ENCODE results near the gene CDH10.

- TF ChIP-seq CTCF (conservative IDR thresholded peaks at IDR 0.05; ENCODE audit: low read length) (no peak), EZH2phosphoT487 (IDR thresholded peaks at IDR 0.05; ENCODE audit: borderline replicate concordance, low read depth, low read length) (no peak)
Measured at GRCh38 chr5:24629798-24630197, 15.0 kb downstream of the CDH10 start.
